Effector memory CD4-positive, alpha-beta T cell (primary cell): ENCODE results near the gene AKT2.
A peak's percentile ranks its signal among the peaks of the same experiment; 100 is the strongest.
"Not testable (repeated sequence)": the region's sequence is repeated elsewhere in the genome, so short reads cannot be mapped to it uniquely, and the experiment has no call there.

ENCODE experiments used
- DNase-seq, 3 donors: peaks; one replicate each; pipeline ENCODE4 v3.0.0-alpha.2; 2020
- H3K27ac ChIP-seq: 2 replicates; pipeline ENCODE4 v1.7.0; 2013; ENCODE audit warnings: mild to moderate bottlenecking, low read length, moderate library complexity; ENCODE audit not compliant: insufficient read depth, poor library complexity, severe bottlenecking
- H3K27me3 ChIP-seq: replicated peaks from 2 replicates; pipeline ENCODE4 v1.7.0; 2013; ENCODE audit warnings: mild to moderate bottlenecking, low read length; ENCODE audit not compliant: insufficient read depth, control insufficient read depth, poor library complexity, severe bottlenecking
- H3K36me3 ChIP-seq: 2 replicates; pipeline ENCODE4 v1.7.0; 2013; ENCODE audit warnings: mild to moderate bottlenecking, low read length, moderate library complexity; ENCODE audit not compliant: control insufficient read depth, insufficient read depth
- H3K4me1 ChIP-seq: 2 replicates; pipeline ENCODE4 v1.7.0; 2013; ENCODE audit warnings: low read length, mild to moderate bottlenecking; ENCODE audit not compliant: control insufficient read depth, insufficient read depth, poor library complexity, severe bottlenecking
- H3K4me3 ChIP-seq: 2 replicates; pipeline ENCODE4 v1.7.0; 2013; ENCODE audit warnings: low read length, low read depth, mild to moderate bottlenecking; ENCODE audit not compliant: insufficient read depth, poor library complexity, severe bottlenecking
- H3K9me3 ChIP-seq: 2 replicates; pipeline ENCODE4 v1.7.0; 2013; ENCODE audit warnings: mild to moderate bottlenecking, low read length, moderate library complexity; ENCODE audit not compliant: control insufficient read depth

Gene AKT2

GRCh38 chr19:40220674-40221073 is 64.5 kb downstream of the AKT2 start:
- peaks cover 39% of the 10 kb centered on the region for H3K27me3 ChIP-seq
- no peaks in the 10 kb centered on the region for H3K9me3 ChIP-seq
- H3K4me3 ChIP-seq, result no peak overlapping the region
- no peak for DNase-seq
- peaks cover 11% of the 10 kb centered on the region for H3K4me1 ChIP-seq
- no peaks in the 10 kb centered on the region for H3K36me3 ChIP-seq
- H3K27ac ChIP-seq, result no peak overlapping the region

- Histone ChIP-seq H3K27ac (no peak overlapping the region), H3K36me3 (no peaks in the 10 kb centered on the region), H3K4me1 (peaks cover 10% of the 10 kb centered on the region), H3K9me3 (no peaks in the 10 kb centered on the region), H3K27me3 (peaks cover 35% of the 10 kb centered on the region), H3K4me3 (no peak overlapping the region)
- no peak for DNase-seq
Measured at GRCh38 chr19:40219721-40220276, 65.3 kb downstream of the AKT2 start.

- H3K9me3 ChIP-seq, H3K4me3 ChIP-seq, H3K27ac ChIP-seq, H3K36me3 ChIP-seq, DNase-seq: not testable (repeated sequence)
- Histone ChIP-seq H3K4me1 (peaks cover 10% of the 10 kb centered on the region), H3K27me3 (peaks cover 32% of the 10 kb centered on the region)
Measured at GRCh38 chr19:40219029-40219428, 66.1 kb downstream of the AKT2 start.

- DNase-seq, result peak in 2 of 3 donors; percentile 7 to 10
- Histone ChIP-seq H3K27me3 (peaks cover 28% of the 10 kb centered on the region), H3K4me1 (peaks cover 7% of the 10 kb centered on the region), H3K9me3 (no peaks in the 10 kb centered on the region), H3K27ac (no peak within 1 kb of the TSS), H3K36me3 (no peaks in the 10 kb centered on the region), H3K4me3 (no peak within 1 kb of the TSS)
Measured at GRCh38 chr19:40217934-40218890, 66.9 kb downstream of the AKT2 start, which contains the start of gene TTC9B. Gene TTC9B (minus strand): TSS chr19:40218384. CDS start chr19:40218381, 3 bp downstream.

- H3K27me3 ChIP-seq, result peaks cover 28% of the 10 kb centered on the region
- no peaks in the 10 kb centered on the region for H3K9me3 ChIP-seq
- no peak for DNase-seq
- no peaks in the 10 kb centered on the region for H3K36me3 ChIP-seq
- peaks cover 4% of the 10 kb centered on the region for H3K4me1 ChIP-seq
- no peak overlapping the region for H3K27ac ChIP-seq
- no peak overlapping the region for H3K4me3 ChIP-seq
Measured at GRCh38 chr19:40217027-40217810, 67.9 kb downstream of the AKT2 start.

GRCh38 chr19:40216777-40217026 is 68.4 kb downstream of the AKT2 start:
- Histone ChIP-seq H3K4me1 (peaks cover 4% of the 10 kb centered on the region), H3K27ac (no peak overlapping the region), H3K4me3 (no peak overlapping the region), H3K27me3 (peaks cover 28% of the 10 kb centered on the region), H3K36me3 (no peaks in the 10 kb centered on the region), H3K9me3 (no peaks in the 10 kb centered on the region)
- no peak for DNase-seq

GRCh38 chr19:40216013-40216776 is 69.0 kb downstream of the AKT2 start:
- H3K4me3 ChIP-seq, result no peak overlapping the region
- no peak for DNase-seq
- peaks cover 4% of the 10 kb centered on the region for H3K4me1 ChIP-seq

GRCh38 chr19:40214936-40215335 is 70.2 kb downstream of the AKT2 start:
- Histone ChIP-seq H3K4me1 (peaks cover 4% of the 10 kb centered on the region), H3K9me3 (no peaks in the 10 kb centered on the region), H3K36me3 (no peaks in the 10 kb centered on the region), H3K4me3 (no peak overlapping the region), H3K27ac (no peak overlapping the region), H3K27me3 (peaks cover 28% of the 10 kb centered on the region)
- no peak for DNase-seq

More at GRCh38 chr19:40216013-40216776, 69.0 kb downstream of the AKT2 start:
- Histone ChIP-seq H3K36me3 (no peaks in the 10 kb centered on the region), H3K27me3 (peaks cover 28% of the 10 kb centered on the region), H3K27ac (no peak overlapping the region), H3K9me3 (no peaks in the 10 kb centered on the region)

GRCh38 chr19:40213882-40214570 is 71.1 kb downstream of the AKT2 start:
- Histone ChIP-seq H3K27ac (no peak overlapping the region), H3K4me1 (peaks cover 4% of the 10 kb centered on the region), H3K36me3 (no peaks in the 10 kb centered on the region), H3K9me3 (no peaks in the 10 kb centered on the region), H3K4me3 (no peak overlapping the region), H3K27me3 (peaks cover 26% of the 10 kb centered on the region)
- DNase-seq, result no peak
